Immature natural killer cell (primary cell): ENCODE results near the gene STK17B. TPM values are rescaled to one million over a fixed set of nuclear protein-coding genes. Genes with fewer than 3 reads are reported as not detected.
"Not testable (repeated sequence)": the region's sequence is repeated elsewhere in the genome, so short reads cannot be mapped to it uniquely, and the experiment has no call there.

Source experiments
- DNase-seq, 3 donors: peaks; one replicate each; pipeline ENCODE4 v3.0.0; 2022; ENCODE audit warnings: mixed read lengths in 1 of 3
- H3K27ac Mint-ChIP-seq, 6 donors: one replicate each; pipeline ENCODE4 v1.8.0; 2020; ENCODE audit warnings: mixed read lengths in 6 of 6, mild to moderate bottlenecking in 5 of 6, inconsistent platforms in 4 of 6, moderate library complexity in 3 of 6
- H3K27me3 Mint-ChIP-seq, 3 donors: one replicate each; pipeline ENCODE4 v1.8.0; 2020 to 2021; ENCODE audit warnings: low read depth in 3 of 3, mild to moderate bottlenecking in 3 of 3, mixed read lengths in 3 of 3, moderate library complexity in 3 of 3, inconsistent platforms in 1 of 3
- H3K36me3 Mint-ChIP-seq, 3 donors: one replicate each; pipeline ENCODE4 v1.8.0; 2020; ENCODE audit warnings: mixed read lengths in 3 of 3, inconsistent platforms in 2 of 3, mild to moderate bottlenecking in 2 of 3
- H3K4me1 Mint-ChIP-seq, 2 donors: one replicate each; pipeline ENCODE4 v1.8.0; 2020; ENCODE audit warnings: inconsistent platforms in 2 of 2, mild to moderate bottlenecking in 2 of 2, mixed read lengths in 2 of 2, moderate library complexity in 1 of 2
- H3K4me3 Mint-ChIP-seq, 5 donors: one replicate each; pipeline ENCODE4 v1.8.0; 2020; ENCODE audit warnings: mild to moderate bottlenecking in 5 of 5, mixed read lengths in 5 of 5, inconsistent platforms in 3 of 5, moderate library complexity in 3 of 5
- H3K9me3 Mint-ChIP-seq, 6 donors: one replicate each; pipeline ENCODE4 v1.8.0; 2020; ENCODE audit warnings: mild to moderate bottlenecking in 6 of 6, mixed read lengths in 6 of 6, inconsistent platforms in 4 of 6, moderate library complexity in 3 of 6
- polyA plus RNA-seq, 3 donors: library from polyadenylated mRNA; unstranded; fragments of 300-500 nt; fragmentation: Illumina TruSeq; gene quantifications; one replicate each; pipeline ENCODE4 v1.2.3, GENCODE V29; 2021

STK17B gene
- polyA plus RNA-seq, 3 donors from 2014 or later = 45.8 to 68.1 (median 68.0) TPM

- no peak for DNase-seq
- H3K27me3 Mint-ChIP-seq = peaks cover 0 to 2% (median 0%) of the 10 kb centered on the region in 3 donors
- H3K27ac Mint-ChIP-seq = peak overlapping the region in 4 of 6 donors; percentile 68 to 89 (median 82)
- H3K36me3 Mint-ChIP-seq = no peaks in the 10 kb centered on the region
- H3K9me3 Mint-ChIP-seq = no peaks in the 10 kb centered on the region
- H3K4me3 Mint-ChIP-seq = peak overlapping the region in 3 of 5 donors; percentile 15 to 78 (median 36)
- H3K4me1 Mint-ChIP-seq = peaks cover 14 to 21% of the 10 kb centered on the region in 2 donors
Measured at GRCh38 chr2:196201229-196202009, 30.0 kb upstream of the STK17B start.

- H3K27ac Mint-ChIP-seq = peak overlapping the region in 3 of 6 donors; percentile 12 to 85 (median 79)
- peaks cover 14 to 21% of the 10 kb centered on the region in 2 donors for H3K4me1 Mint-ChIP-seq
- H3K27me3 Mint-ChIP-seq = peaks cover 0 to 2% (median 2%) of the 10 kb centered on the region in 3 donors
Measured at GRCh38 chr2:196200557-196200956, 29.2 kb upstream of the STK17B start.

DNA sequence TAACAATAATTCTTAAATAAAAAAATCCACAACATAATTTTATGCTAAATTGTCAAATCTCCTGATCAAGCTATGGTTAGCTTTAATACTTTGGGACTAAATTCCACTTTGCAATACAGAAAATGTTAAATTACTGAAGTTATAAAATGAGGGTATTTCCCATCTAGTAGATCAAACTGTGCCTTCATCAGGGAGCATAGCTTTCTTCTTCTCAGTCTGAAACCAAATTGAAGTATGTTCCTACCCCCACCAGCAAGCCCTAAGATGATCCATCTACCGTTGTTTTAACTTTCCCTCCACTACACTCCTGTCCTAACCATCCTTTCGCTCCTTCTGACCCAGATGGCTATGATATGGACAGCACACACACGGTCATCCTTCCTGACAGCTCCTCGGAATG lies 24.4 kb upstream of the STK17B start:
- no peak overlapping the region for H3K4me3 Mint-ChIP-seq
- no peak overlapping the region for H3K27ac Mint-ChIP-seq
- H3K36me3 Mint-ChIP-seq = no peaks in the 10 kb centered on the region
- DNase-seq = no peak
- H3K4me1 Mint-ChIP-seq = peaks cover 6% of the 10 kb centered on the region in 2 donors
- peaks cover 0 to 1% (median 0%) of the 10 kb centered on the region in 6 donors for H3K9me3 Mint-ChIP-seq
- H3K27me3 Mint-ChIP-seq = peaks cover 0 to 2% (median 2%) of the 10 kb centered on the region in 3 donors

More at GRCh38 chr2:196200557-196200956, 29.2 kb upstream of the STK17B start:
- H3K4me3 Mint-ChIP-seq = peak overlapping the region in 1 of 5 donors; percentile 78
- H3K36me3 Mint-ChIP-seq = no peaks in the 10 kb centered on the region
- no peaks in the 10 kb centered on the region for H3K9me3 Mint-ChIP-seq
- DNase-seq = peak in 1 of 3 donors; percentile 43

DNA sequence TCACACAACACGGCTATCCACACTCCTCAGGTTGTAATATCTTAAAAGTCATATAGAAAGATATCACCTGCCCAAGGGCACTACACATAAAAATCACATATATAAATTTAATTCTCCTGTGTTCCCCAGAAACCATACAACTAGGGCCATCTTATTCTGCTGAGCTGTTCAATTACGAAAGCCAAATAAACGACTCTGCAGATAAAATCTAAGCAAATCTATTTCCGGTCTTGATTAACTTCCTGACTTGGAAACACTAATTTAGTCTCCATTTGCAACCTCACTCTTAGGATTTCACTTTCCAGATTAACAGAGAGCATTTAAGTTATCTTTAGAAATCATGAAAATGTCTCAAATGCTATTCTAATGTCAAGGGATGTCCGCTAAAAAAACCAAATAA lies 23.9 kb upstream of the STK17B start:
- Mint-ChIP-seq H3K27ac (no peak overlapping the region), H3K9me3 (peaks cover 0 to 1% (median 0%) of the 10 kb centered on the region in 6 donors), H3K36me3 (no peaks in the 10 kb centered on the region), H3K4me3 (no peak overlapping the region), H3K4me1 (peaks cover 1 to 5% of the 10 kb centered on the region in 2 donors), H3K27me3 (peaks cover 0 to 2% (median 2%) of the 10 kb centered on the region in 3 donors)
- no peak for DNase-seq

DNA sequence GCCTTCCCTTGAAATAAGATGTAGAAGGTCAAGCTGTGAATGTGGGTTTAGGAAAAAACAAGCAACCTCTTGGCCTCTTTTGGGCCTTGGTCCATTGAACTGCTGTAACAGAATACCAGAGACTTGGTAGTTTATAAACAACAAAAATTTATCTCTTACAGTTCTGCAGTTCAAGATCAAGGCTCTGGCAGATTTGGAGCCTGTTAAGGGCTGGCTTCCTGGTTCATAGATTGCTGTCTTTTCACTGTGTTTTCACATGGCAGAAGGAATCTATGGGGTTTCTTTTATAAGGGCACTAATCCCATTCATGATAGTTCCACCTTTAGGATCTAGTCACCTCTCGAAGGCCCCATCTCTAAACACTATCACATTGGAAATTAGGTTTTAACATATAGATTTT lies 20.2 kb upstream of the STK17B start:
- Mint-ChIP-seq H3K9me3 (peaks cover 0 to 1% (median 0%) of the 10 kb centered on the region in 6 donors), H3K27ac (peak overlapping the region in 1 of 6 donors; percentile 35), H3K27me3 (peaks cover 0 to 2% (median 0%) of the 10 kb centered on the region in 3 donors), H3K4me3 (no peak overlapping the region), H3K36me3 (peaks cover 0 to 4% (median 0%) of the 10 kb centered on the region in 3 donors), H3K4me1 (peaks cover 2 to 6% of the 10 kb centered on the region in 2 donors)
- no peak for DNase-seq

- no peak overlapping the region for H3K4me3 Mint-ChIP-seq
- H3K9me3 Mint-ChIP-seq = peaks cover 0 to 1% (median 0%) of the 10 kb centered on the region in 6 donors
- H3K36me3 Mint-ChIP-seq = peaks cover 0 to 4% (median 0%) of the 10 kb centered on the region in 3 donors
- H3K4me1 Mint-ChIP-seq = peaks cover 30 to 32% of the 10 kb centered on the region in 2 donors
- H3K27me3 Mint-ChIP-seq = no peaks in the 10 kb centered on the region
- H3K27ac Mint-ChIP-seq = no peak overlapping the region
- DNase-seq = no peak
Measured at GRCh38 chr2:196187898-196188458, 16.6 kb upstream of the STK17B start.

DNA sequence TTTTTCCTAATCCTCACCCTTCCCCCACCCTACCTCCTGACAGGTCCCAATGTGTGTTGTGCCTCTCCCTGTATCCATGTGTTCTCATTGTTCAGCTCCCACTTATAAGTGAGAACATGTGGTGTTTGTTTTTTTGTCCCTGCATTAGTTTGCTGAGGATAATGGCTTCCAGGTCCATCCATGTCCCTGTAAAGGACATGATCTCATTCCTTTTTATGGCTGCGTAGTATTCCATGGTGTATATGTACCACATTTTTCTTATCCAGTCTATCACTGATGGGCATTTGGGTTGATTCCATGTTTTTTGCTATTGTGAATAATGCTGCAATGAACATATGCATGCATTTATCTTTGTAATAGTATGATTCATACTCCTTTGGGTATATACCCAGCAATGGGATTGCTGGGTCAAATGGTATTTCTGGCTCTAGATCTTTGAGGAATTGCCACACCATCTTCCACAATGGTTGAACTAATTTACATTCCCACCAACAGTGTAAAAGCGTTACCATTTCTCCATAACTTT lies 15.9 kb upstream of the STK17B start:
- peak overlapping the region in 1 of 6 donors; percentile 30 for H3K27ac Mint-ChIP-seq
- H3K4me1 Mint-ChIP-seq = peaks cover 38 to 40% of the 10 kb centered on the region in 2 donors
- H3K27me3 Mint-ChIP-seq, DNase-seq, H3K36me3 Mint-ChIP-seq, H3K9me3 Mint-ChIP-seq, H3K4me3 Mint-ChIP-seq: not testable (repeated sequence)

DNA sequence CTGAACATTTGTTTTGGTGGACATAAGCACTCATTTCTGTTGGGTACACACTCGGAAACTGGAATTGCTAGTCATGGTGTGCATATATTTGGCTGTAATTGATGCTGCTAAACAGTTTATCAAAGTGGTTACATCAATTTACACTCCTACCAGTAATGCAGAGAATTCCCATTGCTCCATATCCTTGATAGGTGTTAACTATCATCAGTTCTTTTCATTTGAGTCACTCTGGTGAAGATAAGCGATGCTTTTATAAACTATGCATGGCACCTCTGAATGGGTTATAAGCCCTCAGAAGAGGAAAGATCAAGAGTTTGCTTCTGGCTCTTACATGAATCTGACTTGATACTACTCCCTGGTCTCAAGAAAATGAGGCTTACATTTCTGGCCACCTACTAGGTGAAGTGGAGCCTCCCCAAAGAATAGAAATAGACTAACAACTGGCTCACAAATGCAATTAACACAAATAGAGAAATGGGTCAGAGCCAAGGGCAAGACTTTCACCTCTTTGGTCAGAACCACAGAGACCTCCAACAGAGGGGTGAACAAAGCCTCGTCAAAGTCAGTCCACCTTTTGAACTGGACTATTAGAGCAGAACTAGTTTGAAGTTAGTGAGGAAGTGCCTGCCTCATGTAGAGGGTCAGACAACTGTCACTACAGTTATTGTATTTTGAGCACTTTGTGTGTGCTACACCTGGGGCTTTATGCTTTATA lies 15.0 kb upstream of the STK17B start:
- H3K4me3 Mint-ChIP-seq = no peak overlapping the region
- H3K27ac Mint-ChIP-seq = peak overlapping the region in 3 of 6 donors; percentile 30 to 70 (median 51)
- DNase-seq = no peak
- no peaks in the 10 kb centered on the region for H3K27me3 Mint-ChIP-seq
- H3K9me3 Mint-ChIP-seq = no peaks in the 10 kb centered on the region
- H3K4me1 Mint-ChIP-seq = peaks cover 46 to 48% of the 10 kb centered on the region in 2 donors
- peaks cover 0 to 4% (median 0%) of the 10 kb centered on the region in 3 donors for H3K36me3 Mint-ChIP-seq

DNA sequence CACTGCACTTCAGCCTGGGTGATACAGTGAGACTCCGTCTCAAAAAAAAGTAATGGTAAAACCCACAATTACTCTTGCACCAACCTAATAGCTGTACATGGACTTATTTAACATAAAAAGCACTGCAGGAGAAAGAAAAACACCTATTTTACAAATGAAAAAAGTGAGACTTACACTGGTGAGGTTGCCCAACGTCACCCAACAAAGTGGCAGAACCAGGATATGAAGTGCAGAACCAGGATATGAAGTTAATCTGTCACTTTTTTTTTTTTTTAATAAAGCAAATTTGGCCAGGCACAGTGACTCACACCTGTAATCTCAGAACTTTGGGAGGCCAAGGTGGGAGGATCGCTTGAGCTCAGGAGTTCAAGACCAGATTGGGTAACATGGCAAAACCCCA lies 13.5 kb upstream of the STK17B start:
- peak overlapping the region in 4 of 5 donors; percentile 9 to 67 (median 26) for H3K4me3 Mint-ChIP-seq
- H3K4me1 Mint-ChIP-seq = peaks cover 55 to 61% of the 10 kb centered on the region in 2 donors
- H3K36me3 Mint-ChIP-seq = peaks cover 0 to 3% (median 0%) of the 10 kb centered on the region in 3 donors
- peak overlapping the region; percentile 90 to 98 (median 92) for H3K27ac Mint-ChIP-seq
- H3K9me3 Mint-ChIP-seq = no peaks in the 10 kb centered on the region
- DNase-seq = peak in 1 of 3 donors; percentile 41
- H3K27me3 Mint-ChIP-seq = no peaks in the 10 kb centered on the region

DNA sequence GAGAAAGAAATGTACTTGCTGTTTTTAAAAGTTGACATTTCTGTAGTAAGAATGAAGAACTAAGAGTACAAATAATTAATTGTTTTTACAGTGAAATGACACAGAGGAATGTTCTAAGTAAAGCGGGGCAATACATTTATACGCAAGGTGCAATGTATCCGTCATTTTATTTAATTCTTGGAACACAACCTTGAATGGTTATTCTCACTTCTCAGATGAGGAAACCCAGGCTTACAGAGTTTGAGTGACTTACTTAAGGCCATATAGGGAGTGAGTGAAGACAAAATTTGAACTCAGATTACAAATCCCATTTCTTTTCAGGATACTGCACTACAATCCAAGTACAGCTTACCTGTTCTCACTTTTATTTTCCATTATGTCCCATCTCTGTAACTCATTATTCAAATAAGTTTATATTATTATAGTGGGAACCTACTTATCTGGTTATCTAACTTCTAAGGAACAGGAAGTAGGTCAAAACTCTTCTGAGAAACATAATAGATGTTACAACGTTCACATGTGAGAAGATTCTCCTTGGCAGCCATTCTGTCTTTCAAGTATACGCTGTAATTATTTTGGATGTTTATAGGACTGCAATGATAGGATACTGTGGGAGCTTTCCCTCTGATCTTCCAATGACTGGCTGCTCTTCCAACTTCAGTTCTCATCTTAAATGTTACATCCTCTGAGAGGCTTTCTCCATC lies 12.3 kb upstream of the STK17B start:
- no peaks in the 10 kb centered on the region for H3K9me3 Mint-ChIP-seq
- DNase-seq = no peak
- peak overlapping the region; percentile 90 to 98 (median 92) for H3K27ac Mint-ChIP-seq
- H3K27me3 Mint-ChIP-seq = peaks cover 0 to 1% (median 0%) of the 10 kb centered on the region in 3 donors
- no peaks in the 10 kb centered on the region for H3K36me3 Mint-ChIP-seq
- peaks cover 63 to 71% of the 10 kb centered on the region in 2 donors for H3K4me1 Mint-ChIP-seq
- peak overlapping the region; percentile 39 to 68 (median 55) for H3K4me3 Mint-ChIP-seq

GRCh38 chr2:196183172-196183473 lies 11.7 kb upstream of the STK17B start:
- Mint-ChIP-seq H3K27ac (peak overlapping the region; percentile 90 to 98 (median 92)), H3K4me3 (peak overlapping the region; percentile 39 to 68 (median 55)), H3K36me3 (no peaks in the 10 kb centered on the region), H3K27me3 (peaks cover 0 to 1% (median 0%) of the 10 kb centered on the region in 3 donors), H3K9me3 (no peaks in the 10 kb centered on the region), H3K4me1 (peaks cover 69 to 76% of the 10 kb centered on the region in 2 donors)
- no peak for DNase-seq

DNA sequence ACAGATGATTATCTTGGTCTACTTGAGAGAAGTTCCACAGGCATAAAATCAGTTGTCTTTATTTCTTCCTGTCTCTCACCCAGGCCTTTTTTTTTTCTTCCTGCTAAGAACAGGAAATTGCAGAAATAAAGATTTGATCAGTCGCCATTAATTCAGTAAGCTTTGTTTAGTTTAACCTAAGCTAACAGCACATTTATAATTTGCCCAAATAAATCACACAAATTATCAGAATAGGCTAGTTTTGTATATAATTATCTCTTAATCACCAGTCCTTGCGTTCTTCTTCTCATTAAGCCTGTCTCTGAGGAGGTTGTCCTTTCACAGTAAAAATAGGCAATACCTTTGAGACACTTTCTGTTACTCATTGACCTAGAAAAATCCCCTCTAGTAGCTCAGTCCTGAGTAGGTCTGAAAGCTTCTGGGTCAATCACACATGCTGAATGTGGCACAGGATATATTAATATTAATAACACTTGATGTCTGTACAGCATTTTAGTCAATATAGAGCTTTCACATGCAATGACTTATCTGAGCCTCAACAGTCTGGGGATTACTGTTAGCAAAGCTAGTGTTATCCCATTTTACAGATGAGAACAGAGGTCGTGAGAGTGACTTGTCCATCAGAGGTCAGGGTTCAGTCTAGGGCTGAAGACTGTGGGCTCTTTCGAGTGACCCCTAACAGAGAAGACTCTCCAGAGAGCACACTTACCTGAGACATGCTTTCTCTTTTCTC lies 11.2 kb upstream of the STK17B start:
- Mint-ChIP-seq H3K4me1 (peaks cover 74 to 82% of the 10 kb centered on the region in 2 donors), H3K27ac (peak overlapping the region; percentile 90 to 98 (median 92)), H3K36me3 (no peaks in the 10 kb centered on the region), H3K4me3 (peak overlapping the region; percentile 39 to 68 (median 55)), H3K27me3 (peaks cover 0 to 1% (median 0%) of the 10 kb centered on the region in 3 donors), H3K9me3 (no peaks in the 10 kb centered on the region)
- peak; percentile 57 to 61 (median 59) for DNase-seq
